Measurements from ENCODE around the gene SLBP. TPM values are rescaled to one million over a fixed set of nuclear protein-coding genes. Genes with fewer than 3 reads are reported as not detected.

SLBP gene
- total and polyA plus RNA-seq, 2 of the 8 experiments (the other 6 are each of a cell fraction or from before 2014, with no cell fraction given): 44.1 to 49.0 TPM

GRCh38 chr4:1712216-1713002, at the start of gene SLBP (continued):
- TF ChIP-seq KDM4A (IDR thresholded peaks at IDR 0.05; ENCODE audit: low read depth, low read length, severe bottlenecking): peak; percentile 42

Measured in H1 (cell line).